PC-9 (cell line): Measurements from ENCODE around the gene KRTDAP.

Experiments
- EZH2 ChIP-seq: fragments of 200-600 bp; sonication (generic); IDR thresholded peaks from 2 replicates; pipeline ENCODE4 v1.8.0; 2017; ENCODE audit warnings: antibody characterized with exemption, low read depth
- TF ChIP-seq, protein P1 (sequence below): fragments of 200-600 bp; sonication (generic); conservative IDR thresholded peaks from 2 replicates; pipeline ENCODE4 v1.6.1; 2017; ENCODE audit warnings: mixed run types, antibody characterized with exemption, mild to moderate bottlenecking, moderate library complexity

GRCh38 chr19:35502751-35503150, 12.5 kb upstream of the KRTDAP start:
- TF ChIP-seq, protein P1, sequence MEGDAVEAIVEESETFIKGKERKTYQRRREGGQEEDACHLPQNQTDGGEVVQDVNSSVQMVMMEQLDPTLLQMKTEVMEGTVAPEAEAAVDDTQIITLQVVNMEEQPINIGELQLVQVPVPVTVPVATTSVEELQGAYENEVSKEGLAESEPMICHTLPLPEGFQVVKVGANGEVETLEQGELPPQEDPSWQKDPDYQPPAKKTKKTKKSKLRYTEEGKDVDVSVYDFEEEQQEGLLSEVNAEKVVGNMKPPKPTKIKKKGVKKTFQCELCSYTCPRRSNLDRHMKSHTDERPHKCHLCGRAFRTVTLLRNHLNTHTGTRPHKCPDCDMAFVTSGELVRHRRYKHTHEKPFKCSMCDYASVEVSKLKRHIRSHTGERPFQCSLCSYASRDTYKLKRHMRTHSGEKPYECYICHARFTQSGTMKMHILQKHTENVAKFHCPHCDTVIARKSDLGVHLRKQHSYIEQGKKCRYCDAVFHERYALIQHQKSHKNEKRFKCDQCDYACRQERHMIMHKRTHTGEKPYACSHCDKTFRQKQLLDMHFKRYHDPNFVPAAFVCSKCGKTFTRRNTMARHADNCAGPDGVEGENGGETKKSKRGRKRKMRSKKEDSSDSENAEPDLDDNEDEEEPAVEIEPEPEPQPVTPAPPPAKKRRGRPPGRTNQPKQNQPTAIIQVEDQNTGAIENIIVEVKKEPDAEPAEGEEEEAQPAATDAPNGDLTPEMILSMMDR, result no peak
- no peak for TF ChIP-seq EZH2
